Measurements from ENCODE around the gene UVSSA.
"Not testable (repeated sequence)": the region's sequence is repeated elsewhere in the genome, so short reads cannot be mapped to it uniquely, and the experiment has no call there.

UVSSA gene

GRCh38 chr4:1330761-1331590 is 16.0 kb upstream of the UVSSA start:
- peak in 1 of 2 donors; percentile 65 for DNase-seq (ENCODE audit: low read depth in 1 of 2, low spot score in 1 of 2)

DNA sequence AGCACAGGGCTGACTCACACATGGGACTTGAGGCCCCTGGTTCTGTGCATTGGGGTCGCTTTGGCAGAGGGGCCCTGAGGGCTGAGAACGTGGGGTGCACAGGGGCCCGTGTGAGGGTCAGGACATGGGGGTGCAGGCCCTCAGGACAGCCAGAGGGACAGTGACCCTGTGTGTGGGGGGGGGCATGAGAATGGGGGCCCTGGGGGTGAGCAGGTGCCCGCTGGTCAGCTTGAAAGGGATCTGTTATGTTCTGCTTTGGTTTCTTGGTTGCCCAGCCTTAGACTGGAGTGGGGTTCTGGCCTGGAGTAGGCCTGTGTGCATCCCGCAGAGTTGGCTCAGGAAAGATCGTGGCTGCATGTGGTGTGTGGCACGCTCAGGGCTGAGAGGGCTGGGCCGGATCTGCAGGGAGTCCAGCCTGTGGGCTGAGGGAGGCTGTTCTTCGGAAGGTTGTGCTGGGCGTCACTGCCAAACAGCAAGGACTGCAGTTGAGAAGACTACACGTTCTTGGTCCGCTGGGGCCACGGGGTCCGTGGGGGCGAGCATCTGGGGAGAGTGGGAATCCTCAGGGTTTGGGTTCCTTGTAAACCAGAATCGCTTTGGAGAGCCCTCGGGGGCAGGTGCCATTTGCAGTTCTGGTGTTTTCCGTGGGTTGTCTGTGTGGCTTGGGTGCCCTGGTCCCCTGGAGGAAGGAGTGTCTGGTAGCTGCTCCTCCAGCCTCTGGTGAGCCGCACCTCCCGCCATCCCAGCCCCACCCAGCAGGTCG is 15.2 kb upstream of the UVSSA start:
- DNase-seq (ENCODE audit: low read depth in 1 of 2, low spot score in 1 of 2) = no peak

- no peak for DNase-seq (ENCODE audit: low read depth in 1 of 2, low spot score in 1 of 2)
Measured at GRCh38 chr4:1332686-1333085, 14.3 kb upstream of the UVSSA start.

DNA sequence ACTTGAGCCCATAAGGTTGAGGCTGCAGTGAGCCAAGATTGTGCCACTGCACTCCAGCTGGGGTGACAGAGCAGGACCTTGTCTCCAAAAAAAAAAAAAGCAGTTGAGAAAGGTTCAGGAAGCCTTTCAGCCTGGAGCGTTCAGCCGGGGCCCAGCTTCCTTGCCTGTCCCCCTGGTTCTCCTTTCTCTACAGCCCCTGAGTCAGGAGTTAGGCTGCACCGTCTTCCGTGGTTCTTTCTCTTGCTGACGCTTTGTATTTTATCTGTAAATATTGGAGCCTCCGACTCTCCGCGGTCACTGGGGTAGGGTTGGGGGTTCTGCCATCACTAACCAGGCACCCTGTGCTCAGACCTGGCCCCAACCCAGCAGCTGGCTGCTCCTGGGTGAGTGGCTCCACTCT is 13.8 kb upstream of the UVSSA start:
- DNase-seq (ENCODE audit: low read depth in 1 of 2, low spot score in 1 of 2) = no peak

- DNase-seq (ENCODE audit: low read depth in 1 of 2, low spot score in 1 of 2) = not testable (repeated sequence)
Measured at GRCh38 chr4:1333851-1334578, 13.0 kb upstream of the UVSSA start.

DNA sequence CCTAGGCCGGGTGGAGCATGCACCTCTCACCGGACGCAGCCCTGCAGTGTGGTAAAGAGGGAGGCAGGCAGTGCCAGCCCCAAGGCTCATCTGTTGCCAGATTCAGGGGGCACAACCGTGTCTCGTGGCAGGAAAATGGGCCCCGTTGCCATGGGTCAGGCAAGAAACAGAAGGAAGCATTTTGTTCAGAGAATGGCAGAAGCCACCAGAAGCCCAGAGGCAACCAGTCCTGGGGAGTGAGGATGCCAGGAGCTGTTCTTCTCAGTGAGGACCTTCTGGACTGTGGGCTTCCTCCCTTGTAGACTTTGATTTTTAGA is 12.5 kb upstream of the UVSSA start:
- DNase-seq (ENCODE audit: low read depth in 1 of 2, low spot score in 1 of 2) = no peak

GRCh38 chr4:1335193-1335883 is 11.7 kb upstream of the UVSSA start:
- not testable (repeated sequence) for DNase-seq (ENCODE audit: low read depth in 1 of 2, low spot score in 1 of 2)

DNA sequence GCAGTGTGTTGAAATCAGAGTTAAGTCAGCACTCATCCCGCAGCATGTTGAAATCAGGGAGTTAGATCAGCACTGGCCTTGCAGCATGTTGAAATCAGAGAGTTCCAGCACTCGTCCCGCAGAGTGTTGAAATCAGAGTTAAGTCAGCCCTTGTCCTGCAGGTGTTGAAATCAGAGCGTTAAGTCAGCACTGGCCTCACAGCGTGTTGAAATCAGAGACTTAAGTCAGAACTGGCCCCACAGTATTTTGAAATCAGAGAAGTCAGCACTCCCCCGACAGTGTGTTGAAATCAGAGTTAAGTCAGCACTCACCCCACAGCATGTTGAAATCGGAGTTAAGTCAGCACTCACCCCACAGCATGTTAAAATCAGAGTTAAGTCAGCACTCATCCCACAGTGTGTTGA is 10.9 kb upstream of the UVSSA start:
- DNase-seq (ENCODE audit: low read depth in 1 of 2, low spot score in 1 of 2) = no peak

DNA sequence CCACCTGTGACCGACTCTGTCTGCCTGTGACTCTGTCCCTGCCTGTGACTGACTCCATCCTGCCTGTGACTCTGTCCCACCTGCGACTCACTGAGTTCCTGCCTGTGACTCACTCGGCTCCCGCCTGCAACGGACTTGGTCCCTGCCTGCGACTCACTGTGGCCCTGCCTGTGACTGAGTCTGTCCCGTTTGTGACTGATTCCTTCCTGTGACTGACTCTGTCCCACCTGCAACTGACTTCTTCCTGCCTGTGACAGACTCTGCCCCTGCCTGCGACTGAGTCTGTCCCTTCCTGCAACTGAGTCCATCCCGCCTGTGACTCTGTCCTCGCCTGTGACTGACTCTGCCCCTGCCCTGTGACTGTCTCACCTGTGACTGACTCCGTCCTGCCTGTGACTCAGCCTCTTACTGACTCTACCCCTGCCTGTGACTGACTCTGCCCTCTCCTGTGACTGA is 9.6 kb upstream of the UVSSA start:
- peak in 1 of 2 donors; percentile 66 for DNase-seq (ENCODE audit: low read depth in 1 of 2, low spot score in 1 of 2)

GRCh38 chr4:1337951-1338751 is 8.9 kb upstream of the UVSSA start:
- no peak for DNase-seq (ENCODE audit: low read depth in 1 of 2, low spot score in 1 of 2)

DNA sequence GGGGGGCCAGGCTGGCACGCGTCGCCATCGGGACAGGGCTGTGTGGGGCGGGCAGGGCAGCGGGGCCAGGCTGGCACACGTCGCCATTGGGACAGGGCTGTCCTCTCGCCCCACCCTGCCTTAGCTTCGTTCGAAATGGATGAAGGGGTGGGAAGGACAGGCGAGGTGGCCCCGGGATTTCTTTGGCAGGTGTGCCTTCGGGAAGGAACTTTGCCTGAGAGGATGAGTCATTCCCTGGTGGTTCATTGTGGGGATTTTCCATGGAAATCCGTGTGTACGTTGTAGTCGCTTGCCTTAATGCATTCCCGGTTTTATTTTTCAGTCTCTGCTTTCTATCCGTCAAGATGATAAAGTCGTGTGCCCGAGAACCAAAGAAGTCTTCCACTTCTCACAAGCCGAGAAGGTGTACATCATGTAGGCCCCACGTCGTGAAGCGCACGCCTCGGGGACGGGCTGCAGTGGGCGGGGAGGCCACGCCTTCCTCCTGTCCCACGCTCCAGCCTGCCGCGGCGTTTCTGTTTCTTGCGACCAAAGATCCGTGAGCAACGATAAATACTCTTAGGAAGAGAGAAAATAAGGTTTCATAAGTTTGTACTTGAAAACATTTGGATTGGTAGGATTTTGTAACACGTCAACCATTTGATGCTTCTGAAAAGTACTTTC is 8.1 kb upstream of the UVSSA start:
- no peak for DNase-seq (ENCODE audit: low read depth in 1 of 2, low spot score in 1 of 2)

DNA sequence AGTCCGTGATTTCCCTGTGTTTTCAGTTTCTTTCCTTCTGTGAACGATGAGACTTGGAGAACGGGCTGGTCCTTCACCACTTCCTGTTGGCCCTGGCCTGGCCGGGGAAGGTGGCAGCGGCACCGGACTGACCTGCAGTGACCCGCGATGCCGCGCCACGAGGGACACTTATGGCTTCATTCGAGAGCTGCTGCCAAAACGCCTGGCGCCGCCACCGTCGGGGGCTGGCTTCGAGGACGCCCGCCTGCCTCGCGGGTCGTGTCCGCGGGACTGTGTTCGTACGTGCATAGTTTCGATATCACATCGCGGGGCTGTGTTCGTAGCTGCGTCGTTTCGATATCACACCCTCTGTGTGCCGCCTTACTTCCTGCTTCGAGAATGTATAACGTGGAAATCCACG is 7.5 kb upstream of the UVSSA start:
- no peak for DNase-seq (ENCODE audit: low read depth in 1 of 2, low spot score in 1 of 2)

DNA sequence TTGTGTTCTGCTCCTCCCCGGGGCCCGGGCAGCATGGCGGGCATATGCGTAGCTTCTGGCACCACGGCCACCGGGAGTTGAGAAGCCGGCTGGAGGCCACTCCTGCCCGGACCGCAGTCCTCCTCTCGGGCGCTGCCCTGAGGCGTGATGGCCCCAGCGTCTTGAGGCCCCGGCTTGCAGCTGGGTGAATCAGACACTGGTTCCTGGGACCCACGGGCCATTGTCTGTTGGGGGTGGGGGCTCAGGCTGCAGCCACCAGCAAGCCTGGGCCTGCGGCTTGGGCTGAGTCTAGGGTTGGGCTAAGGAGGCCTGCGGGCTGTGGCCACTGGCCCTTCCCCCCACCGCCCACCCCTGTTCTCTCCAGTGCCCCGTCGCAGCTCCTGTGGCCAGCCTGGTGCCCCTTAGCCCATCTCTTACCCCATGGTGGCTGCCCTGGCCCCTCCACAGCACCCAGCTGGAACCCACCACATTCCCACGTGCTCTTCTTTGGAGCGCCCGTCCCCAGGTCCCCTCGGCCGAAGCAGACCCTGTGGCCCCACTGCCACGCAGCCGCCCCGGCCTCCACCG is 6.7 kb upstream of the UVSSA start:
- DNase-seq (ENCODE audit: low read depth in 1 of 2, low spot score in 1 of 2) = no peak

DNA sequence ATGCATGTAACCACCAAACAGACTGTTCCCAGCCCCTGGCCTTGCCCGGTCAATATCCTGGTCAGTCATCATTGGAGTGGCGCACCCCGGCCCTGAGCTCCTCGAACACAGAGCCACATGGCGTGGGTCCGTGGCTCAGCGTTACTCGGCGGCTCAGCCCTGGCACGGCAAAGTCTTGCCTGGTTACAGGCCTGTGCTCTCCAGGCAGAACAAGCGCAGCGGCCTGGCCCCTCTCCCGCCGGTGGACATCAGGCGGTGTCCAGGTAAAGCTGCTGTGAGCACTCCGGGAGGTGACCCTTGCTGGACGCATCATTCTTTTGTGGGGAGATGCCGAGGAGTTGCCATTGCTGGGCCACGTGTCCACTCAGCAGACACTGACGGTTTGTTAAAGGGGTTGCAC is 6.1 kb upstream of the UVSSA start:
- no peak for DNase-seq (ENCODE audit: low read depth in 1 of 2, low spot score in 1 of 2)

DNA sequence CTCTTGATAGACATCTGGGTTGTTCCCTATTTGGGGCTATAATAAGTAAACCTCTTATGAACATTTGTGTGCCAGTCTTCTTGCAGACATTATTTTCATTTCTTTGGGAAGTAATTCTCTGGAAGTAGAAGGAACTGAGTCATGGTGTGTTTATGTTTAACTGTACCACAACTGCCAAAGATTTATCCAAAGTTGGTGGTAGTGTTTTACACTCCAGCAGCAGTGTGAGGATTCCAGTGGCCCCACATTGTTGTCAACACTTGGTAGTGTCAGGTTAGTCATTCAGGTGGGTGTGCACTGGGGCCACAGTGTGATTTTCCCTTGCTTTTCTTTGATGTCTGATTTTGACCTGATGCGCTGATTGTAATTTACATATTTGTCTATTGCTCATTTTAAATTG is 5.0 kb upstream of the UVSSA start:
- no peak for DNase-seq (ENCODE audit: low read depth in 1 of 2, low spot score in 1 of 2)

DNA sequence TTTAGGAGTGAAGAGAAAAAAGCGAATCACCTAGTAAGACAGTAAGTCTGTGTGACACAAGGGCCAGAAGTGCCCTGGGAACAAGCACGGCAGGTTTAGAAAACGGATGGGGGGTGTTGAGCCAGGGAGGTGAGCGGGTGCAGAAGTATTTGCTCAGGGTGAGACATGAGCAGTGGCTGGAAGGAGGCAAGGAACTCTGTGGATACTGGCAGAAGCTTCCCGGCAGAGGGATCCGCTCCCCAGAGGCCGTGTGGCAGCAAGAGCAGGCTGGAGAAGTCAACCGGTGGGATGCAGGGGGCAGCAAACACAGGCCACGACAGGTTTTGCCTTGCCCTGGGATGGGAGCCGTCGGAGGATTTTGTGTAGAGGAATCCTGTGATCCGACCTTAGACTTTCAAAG is 2.3 kb upstream of the UVSSA start:
- no peak for DNase-seq (ENCODE audit: low read depth in 1 of 2, low spot score in 1 of 2)

DNA sequence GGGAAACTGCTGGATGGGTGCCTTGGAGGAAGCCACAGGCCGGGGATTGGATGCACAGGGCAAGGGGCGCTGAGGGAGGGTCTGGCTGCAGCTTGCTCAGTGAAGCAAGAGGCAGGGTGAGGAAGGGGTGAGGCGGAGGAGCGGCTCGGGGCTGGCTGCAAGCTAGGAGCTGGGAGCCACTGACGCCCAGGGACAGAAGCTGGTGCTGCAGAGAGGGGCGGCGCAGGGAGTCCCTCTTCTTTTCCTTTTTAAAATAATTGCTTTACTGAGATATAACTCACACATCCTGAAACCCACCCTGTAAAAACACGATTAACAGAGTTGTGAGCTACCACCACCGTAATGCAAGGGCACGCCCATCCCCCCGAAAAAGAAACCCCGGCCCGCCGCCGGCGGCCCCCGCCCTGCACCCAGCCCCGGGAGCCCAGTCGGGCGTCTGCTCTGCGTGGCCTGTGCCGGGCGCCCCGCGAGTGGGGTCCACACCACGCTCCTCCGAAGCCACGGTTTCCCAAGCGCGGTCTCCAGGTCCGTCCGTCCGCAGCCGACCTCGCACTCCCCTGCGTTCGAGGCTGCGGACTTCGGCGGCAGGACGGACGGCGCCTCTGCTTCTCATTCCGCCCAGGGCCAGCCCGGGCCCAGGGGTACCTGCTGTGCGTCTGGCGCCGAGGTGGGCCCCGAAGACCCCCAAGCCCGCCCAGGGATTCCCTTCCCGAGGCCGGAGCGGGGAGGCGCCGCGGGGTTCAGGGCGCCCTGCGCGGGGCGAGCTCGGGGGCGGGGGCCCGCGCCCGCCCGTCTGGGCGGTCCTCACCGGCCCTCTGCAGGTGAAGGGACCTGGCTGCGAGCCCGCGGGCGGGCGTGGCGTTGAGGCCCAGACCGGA is 866 bp upstream of the UVSSA start:
- no peak for DNase-seq (ENCODE audit: low read depth in 1 of 2, low spot score in 1 of 2)

DNA sequence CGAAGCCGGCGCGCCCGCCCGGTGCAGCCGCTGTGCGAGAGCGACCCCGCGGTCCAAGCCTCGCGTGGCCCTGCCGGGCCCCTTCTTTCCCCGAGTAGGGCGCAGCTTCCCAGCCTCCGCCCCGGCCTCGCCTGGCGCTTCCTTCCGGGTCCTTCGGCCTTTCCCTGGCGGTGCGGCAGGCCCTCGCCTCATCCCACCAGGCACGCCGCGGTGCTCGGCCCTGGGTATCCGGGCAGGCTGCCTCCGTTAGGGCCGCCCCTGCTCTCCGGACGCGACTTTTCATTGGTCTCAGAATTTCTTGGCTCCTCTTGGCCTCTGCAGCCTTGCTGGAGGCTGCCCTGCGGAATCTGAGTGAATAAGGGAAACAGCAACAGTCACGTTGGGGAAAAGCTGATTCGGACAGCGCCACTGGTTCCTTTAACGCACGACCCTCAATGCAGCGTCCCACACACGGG is 429 bp downstream of the UVSSA start:
- peak; percentile 31 to 32 for DNase-seq (ENCODE audit: low read depth in 1 of 2, low spot score in 1 of 2)
